ENCODE measurements around the gene USP49. TPM values are rescaled to one million over a fixed set of nuclear protein-coding genes. Genes with fewer than 3 reads are reported as not detected.

USP49 gene
- total and polyA plus RNA-seq, 2 of the 13 experiments (the other 11 are each of a cell fraction or from before 2014, with no cell fraction given) = 2.9 to 4.3 TPM

GRCh38 chr6:41747256-41748101 is 147.7 kb downstream of the USP49 start, which contains the start of gene PGC (continued):
- TF ChIP-seq CSRNP2 (CRISPR knock-in tag; conservative IDR thresholded peaks at IDR 0.05; ENCODE audit: low read depth) (no peak), MAX (IDR thresholded peaks at IDR 0.05) (peak; percentile 54; the same call in 1 of the 2 replicates), TOPORS (CRISPR knock-in tag; IDR thresholded peaks at IDR 0.05) (peak; percentile 62; the same call in 1 of the 2 replicates), NFRKB (IDR thresholded peaks at IDR 0.05) (no peak), SYNCRIP (IDR thresholded peaks at IDR 0.05; ENCODE audit: insufficient read depth, low read depth, low read length) (no peak), ZNF260 (CRISPR knock-in tag; IDR thresholded peaks at IDR 0.05; ENCODE audit: borderline replicate concordance, low read depth) (no peak), BRD4 (CRISPR knock-in tag; IDR thresholded peaks at IDR 0.05) (peak; percentile 65), ZNF468 (CRISPR knock-in tag; IDR thresholded peaks at IDR 0.05) (no peak), ZNF501 (CRISPR knock-in tag; IDR thresholded peaks at IDR 0.05) (no peak; the same call in 1 of the 2 replicates), TRIM22 (IDR thresholded peaks at IDR 0.05) (no peak), JUN (CRISPR knock-in tag; IDR thresholded peaks at IDR 0.05) (peak; percentile 47; the same call in 1 of the 2 replicates), MAF1 (CRISPR knock-in tag; IDR thresholded peaks at IDR 0.05; ENCODE audit: borderline replicate concordance) (peak; percentile 60; the same call in 1 of the 2 replicates), ZNF326 (CRISPR knock-in tag; IDR thresholded peaks at IDR 0.05; ENCODE audit: borderline replicate concordance) (no peak), ERF (CRISPR knock-in tag; IDR thresholded peaks at IDR 0.05) (peak; percentile 38), FOXA3 (CRISPR knock-in tag; IDR thresholded peaks at IDR 0.05) (peak; percentile 93), ZNF766 (CRISPR knock-in tag; IDR thresholded peaks at IDR 0.05; ENCODE audit: borderline replicate concordance) (no peak), KDM4B (CRISPR knock-in tag; IDR thresholded peaks at IDR 0.05) (0 out of 2 replicates have a peak, but pooled peaks have one; percentile 58), ZNF235 (CRISPR knock-in tag; IDR thresholded peaks at IDR 0.05; ENCODE audit: borderline replicate concordance) (no peak), ATRX (CRISPR knock-in tag; IDR thresholded peaks at IDR 0.05; ENCODE audit: borderline replicate concordance) (no peak), ZNF451 (CRISPR knock-in tag; IDR thresholded peaks at IDR 0.05) (no peak), ZNF577 (CRISPR knock-in tag; IDR thresholded peaks at IDR 0.05; ENCODE audit: borderline replicate concordance, low read depth) (no peak), ZNF703 (CRISPR knock-in tag; IDR thresholded peaks at IDR 0.05; ENCODE audit: borderline replicate concordance) (no peak), ZNF337 (CRISPR knock-in tag; IDR thresholded peaks at IDR 0.05; ENCODE audit: borderline replicate concordance, low read depth) (peak; percentile 57; the same call in 1 of the 2 replicates), PAXIP1 (CRISPR knock-in tag; conservative IDR thresholded peaks at IDR 0.05) (peak; percentile 97)
